Endometrial microvascular endothelial cells (primary cell): Measurements from ENCODE around the gene CPXM2. TPM values are rescaled to one million over a fixed set of nuclear protein-coding genes. Genes with fewer than 3 reads are reported as not detected.

ENCODE experiments used
- in situ Hi-C: cut with HindIII; loops from 2 replicates; pipeline ENCODE4 v1.10.0; 2017; ENCODE audit warnings: low sequenced_read_pairs, low pct_unique_long_range_greater_than_20kb; ENCODE audit errors: inconsistent ontology term
- total RNA-seq: library from RNA; depleted of rRNA; stranded (reverse); fragments of >200 nt; gene quantifications from one replicate; pipeline ENCODE4 v1.2.3, GENCODE V29; 2015; ENCODE audit errors: inconsistent ontology term

Gene CPXM2
- total RNA-seq, 1 donor from 2014 or later = not detected

DNA sequence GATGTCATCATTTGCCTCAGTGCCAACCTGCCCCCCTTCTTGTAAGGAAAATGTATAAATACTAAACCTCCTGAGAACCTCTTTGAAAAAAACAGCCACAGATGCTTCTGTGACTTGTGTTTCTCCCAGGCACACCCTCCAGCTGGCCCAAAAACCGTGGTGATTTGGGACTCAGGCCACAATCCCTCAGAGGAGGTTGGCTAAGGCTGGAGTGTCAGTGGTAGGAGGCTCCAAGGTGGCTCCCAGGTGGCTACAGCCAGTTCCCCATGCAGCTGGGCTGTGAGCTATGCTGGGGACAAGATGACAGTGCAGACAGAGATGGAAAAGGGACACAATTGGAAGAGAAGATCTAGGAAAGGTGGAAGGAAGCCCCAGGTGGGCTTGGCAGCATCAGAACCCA lies 104.7 kb downstream of the CPXM2 start:
- in situ Hi-C loops = no loop called here

DNA sequence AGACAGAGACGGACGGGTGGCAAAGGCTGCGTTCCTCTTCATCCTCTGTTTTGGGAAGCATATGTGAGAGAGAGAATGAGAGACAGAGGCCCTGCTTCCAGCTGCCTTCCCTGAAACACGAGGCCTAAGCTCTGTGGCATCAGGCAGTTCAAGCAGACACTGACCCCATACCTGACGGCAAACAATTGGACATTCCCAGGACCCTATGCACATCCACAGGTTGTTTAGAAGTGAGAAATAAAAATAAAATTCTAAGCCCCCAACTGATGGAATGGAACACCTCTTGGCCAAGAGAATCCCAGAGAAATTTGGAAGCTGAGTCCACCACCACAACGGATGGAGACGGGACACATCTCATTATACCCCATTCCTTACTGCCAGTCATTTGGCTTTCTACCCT lies 105.3 kb downstream of the CPXM2 start:
- in situ Hi-C loops = no loop called here

DNA sequence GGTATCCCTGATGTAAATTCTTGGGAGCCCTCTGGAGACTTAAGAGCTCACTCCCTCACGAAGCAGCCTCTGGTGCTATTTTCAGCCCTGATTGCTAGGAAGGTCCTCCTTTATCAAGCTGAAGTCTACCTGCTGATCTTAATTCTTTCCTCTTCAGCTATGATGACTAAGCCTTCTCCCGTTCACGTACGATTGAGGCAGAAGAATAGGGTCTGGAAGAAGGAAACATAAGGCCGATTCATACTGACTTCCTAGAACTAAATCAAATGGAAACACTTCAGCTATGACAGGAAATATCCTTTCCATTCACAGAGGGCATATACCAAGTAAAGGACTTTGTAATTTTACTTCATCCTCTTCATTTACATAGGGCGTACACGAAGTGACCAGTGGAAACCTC lies 107.0 kb downstream of the CPXM2 start:
- in situ Hi-C loops = no loop called here

DNA sequence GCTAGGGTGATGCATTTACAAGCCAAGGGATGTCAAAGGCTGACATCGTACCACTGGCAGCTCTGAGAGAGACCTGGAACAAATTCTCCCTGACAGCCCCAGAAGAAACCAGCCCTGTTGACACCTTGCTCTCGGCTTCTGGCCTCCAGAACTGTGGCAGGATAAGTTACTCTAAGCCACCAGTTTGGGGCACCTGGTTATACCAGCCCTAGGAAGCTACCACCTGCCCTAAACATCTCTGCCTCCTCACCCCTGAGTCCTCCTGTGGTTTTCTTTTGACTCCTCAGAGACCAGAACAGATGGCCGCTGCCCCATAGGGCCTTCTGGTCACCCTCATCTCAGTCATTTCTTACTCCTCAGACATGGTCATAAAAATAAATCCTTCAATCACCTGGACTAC lies 107.4 kb downstream of the CPXM2 start:
- in situ Hi-C loops = no loop called here

DNA sequence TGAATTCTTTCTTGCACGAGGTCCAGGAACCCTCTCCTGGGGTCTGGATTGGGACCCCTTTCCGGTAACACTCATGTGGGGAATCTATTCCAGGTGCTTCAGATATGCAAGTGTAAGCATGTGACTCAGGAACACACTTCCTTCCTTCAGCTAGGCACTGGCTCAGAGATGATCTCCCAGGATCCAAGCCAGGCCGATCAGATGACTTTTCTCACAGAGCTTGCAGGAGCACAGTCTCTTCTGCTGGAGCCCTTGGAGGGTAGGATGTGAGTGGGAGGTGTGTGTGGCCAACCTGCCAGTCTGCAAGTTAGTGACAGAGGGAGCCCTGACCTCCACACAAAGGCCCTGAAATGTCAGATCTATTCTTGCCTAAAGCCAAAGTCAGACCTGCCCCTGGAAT lies 108.3 kb downstream of the CPXM2 start:
- in situ Hi-C loops = no loop called here

DNA sequence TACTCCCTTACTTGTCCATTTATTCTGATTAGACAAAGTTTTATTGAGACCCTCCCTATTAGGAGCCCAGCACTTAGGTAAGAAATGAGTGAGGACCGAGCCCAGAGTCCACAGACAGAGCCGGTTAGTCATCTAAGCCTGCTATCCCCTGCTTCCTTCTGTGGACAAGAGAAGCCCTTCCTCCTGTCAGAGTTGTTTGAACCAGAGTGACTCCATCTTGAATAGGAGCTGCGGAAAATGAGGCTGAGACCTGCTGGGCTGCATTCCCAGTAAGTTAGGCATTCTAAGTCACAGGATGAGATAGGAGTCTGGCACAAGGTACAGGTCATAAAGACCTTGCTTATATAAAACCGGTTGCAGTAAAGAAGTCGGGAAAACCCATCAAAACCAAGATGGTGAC lies 109.1 kb downstream of the CPXM2 start:
- in situ Hi-C loops = no loop called here

DNA sequence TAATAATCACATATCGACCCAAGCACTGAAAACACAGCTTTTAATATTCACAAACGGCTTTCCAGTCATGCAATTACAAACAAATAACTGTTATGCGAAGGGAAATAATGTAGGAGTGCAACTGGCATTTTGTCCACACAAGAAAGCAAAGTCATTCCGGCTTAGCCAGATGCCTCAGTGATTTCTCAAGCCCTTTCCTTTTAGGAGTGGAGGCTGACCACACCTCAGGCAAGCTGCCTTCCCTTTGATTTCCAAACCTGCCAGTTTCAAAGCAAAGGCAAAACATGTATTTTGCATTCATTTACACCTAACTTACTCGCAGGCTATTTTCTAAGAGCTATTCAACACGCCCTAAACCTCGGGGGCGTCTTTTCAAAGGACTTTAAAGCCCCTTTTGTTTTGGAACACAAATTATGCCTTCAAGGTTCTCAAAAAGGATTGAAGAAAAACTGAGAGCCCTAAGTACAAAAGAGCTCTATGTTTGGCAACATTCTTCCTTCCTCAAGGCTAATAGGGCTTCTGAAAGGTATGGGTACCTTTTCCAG lies 109.6 kb downstream of the CPXM2 start:
- in situ Hi-C loops = no loop called here

DNA sequence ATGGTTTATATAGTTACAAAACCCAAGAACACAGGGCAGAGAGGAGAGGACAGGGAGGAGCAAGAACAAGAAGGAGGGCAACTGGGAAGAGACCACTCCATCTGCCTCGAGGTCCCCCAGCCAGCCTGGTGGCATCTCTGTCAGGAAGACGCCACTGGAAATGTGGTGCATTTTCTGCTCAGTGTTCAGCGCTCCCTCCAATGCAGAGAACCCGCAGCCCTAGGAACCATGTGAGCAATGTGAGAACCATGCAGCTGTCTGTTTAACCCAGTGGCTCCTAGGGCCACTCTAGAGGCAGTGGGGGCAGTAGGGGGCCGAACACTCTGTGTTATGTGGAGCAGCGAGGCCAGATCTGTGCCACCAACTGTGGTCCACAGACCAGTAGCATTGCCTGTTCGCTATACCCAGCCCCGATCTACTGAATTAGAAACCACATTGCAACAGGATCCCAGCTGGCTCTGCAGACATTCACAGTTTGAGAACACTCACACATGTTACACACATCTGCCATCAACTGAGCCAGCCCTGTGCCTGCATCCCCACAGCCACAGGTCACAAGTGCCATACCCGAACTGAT lies 110.2 kb downstream of the CPXM2 start:
- in situ Hi-C loops = no loop called here

DNA sequence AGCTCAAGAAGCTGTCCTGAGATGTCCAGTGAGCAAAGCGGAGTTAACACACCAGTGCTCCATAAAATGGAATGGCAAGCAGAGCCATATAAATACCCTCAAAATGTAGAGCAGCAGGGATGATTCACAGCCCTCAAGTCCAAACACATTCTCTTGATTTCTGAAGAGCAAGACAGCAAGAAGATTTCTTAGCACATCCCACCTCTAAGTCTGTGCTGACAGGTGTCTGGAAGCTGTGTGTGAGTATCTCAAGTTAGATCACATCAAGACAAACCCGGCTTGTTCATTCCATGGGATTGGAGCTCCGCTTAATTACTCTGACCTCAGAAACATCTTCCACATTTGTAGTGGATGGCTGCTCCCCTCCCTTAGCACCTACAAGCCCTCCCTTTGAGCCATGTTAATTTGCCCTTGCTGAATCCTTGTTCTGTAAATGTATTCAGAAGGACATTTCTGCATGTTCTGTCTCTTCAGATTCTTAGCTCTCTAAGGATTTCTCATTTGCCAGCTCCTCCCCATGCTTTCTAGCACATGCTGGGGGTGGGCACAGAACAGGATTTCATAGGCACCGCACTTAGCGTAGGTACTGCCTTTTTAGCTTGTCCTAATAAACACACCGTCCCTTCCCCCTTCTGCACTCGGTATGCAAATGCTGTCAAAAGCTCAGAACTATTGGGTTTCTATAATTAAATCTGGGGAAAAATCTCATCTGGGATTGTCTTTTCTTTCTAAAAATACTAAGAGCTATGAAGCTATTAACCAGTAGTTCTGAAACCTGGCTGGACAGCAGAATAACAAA lies 112.7 kb downstream of the CPXM2 start:
- in situ Hi-C loops = no loop called here

DNA sequence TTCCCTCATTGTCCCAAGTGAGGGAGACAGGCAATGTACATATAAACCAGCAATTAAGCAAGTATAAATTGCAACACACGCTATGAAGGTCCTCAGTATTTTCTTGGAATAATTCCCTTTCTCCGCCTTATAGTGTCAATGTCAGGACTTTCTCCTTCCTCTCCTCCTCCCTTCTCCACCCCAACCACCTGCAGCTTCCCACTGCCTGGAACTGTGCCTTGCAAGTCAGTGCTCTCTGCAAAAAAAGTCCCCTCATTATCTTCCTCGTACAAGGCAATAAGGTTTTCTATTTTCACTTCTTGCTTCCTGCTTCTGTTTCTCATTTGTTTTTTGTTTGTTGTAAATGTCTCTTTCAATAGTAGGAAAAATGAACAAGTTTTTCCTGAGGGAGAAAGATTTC lies 113.7 kb downstream of the CPXM2 start:
- in situ Hi-C loops = no loop called here

DNA sequence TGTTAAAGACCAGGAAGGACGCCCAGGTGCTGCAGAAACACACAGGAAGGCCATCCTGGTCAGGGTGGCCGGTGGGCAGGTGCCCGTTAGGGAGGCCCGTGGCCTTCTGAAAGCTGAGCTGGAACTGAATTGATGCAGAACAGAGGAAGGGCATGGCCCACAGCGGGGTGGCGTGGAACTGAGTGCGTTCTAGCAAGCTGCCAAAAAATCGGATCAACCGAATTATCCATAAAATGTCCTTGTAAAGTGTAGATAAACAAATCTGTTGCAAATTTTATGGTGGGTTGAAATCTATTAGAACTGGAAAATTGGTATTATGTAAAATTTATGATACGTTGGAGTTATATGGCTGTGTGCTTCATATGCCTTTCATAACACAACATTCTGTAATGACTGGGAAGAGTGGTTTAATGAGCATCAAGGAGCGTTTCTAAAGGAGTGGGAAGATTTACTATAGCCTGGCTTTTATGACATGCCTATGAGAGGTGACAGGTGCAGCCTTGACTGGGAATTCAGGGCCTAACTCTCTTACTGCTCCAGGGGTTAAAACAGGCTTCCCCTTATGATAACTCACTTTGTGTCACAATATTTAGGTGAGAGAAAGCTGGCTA lies 117.4 kb downstream of the CPXM2 start:
- in situ Hi-C loops = no loop called here

DNA sequence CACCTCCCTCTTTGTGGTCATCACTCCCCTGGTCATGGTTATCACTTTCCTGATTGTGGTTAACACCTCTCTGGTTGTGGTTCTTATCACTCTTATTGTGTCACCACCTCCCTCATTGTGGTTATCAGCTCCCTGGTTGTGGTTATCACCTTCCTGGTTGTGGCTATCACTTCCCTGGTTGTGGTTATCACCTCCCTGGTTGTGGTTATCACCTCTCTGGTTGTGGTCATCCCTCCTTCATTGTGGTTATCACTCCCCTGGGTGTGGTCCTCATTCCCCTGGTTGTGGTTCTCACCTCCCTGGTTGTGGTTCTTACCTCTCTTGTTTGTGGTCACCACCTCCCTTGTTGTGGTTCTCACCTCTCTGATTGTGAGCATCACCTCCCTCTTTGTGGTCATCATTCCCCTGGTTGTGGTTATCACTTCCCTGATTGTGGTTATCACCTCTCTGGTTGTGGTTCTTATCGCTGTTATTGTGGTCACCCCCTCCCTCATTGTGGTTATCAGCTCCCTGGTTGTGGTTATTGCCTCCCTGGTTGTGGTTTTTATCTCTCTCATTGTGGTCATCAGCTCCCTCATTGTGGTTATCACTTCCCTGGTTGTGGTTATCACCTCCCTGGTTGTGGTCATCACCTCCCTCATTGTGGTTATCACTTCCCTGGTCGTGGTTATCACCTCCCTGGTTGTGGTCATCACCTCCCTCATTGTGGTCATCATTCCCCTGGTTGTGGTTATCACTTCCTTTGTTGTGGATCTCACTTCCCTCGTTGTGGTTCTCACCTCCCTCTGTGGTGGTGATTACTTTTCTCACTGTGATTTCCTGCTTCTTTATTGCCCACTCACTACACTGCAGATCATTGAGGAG lies 118.7 kb downstream of the CPXM2 start:
- in situ Hi-C loops = no loop called here

DNA sequence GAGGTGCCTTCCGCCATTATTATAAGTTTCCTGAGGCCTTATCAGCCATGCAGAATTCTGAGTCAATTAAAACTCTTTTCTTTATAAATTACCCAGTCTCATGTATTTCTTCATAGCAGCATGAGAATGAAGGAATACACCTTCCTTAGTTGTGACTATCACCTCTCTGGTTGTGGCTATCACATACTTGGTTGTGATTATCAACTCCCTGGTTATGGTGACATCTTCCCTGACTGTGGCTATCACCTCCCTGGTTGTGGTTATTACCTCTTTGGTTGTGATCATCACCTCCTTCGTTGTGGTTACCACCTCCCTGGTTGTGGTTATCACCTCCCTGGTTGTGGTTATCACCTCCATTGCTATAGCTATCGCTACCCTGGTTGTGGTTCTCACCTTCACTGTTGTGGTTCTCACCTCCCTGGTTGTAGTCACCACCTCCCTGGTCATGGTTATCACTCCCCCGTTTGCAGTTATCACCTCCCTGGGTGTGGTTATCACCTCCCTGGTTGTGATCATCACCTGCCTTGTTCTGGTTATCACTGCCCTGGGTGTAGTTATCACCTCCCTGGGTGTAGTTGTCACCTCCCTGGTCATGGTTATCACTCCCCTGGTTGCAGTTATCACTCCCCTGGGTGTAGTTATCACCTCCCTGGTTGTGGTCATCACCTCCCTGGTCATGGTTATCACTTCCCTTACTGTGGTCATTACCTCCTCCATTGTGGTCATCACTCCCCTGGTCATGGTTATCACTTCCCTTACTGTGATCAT lies 119.5 kb downstream of the CPXM2 start:
- in situ Hi-C loops = no loop called here

DNA sequence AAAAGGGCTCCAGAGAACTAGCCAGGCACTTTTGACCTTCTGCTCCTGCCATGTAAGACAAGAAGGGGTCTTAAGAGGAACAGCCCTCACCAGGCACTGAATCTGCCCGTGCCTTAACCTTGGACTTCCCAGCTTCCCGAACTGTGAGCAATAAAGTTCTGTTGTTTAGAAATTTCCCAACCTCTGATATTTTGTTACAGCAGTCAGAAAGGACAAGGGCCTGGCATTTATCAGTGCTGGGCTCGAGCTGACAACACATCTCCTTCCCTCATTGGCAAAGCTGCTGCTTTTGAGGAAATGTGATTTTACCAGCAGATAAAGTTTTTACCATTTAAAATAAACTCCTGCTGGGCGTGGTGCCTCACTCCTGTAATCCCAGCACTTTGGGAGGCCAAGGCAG lies 122.0 kb downstream of the CPXM2 start:
- in situ Hi-C loops = no loop called here

DNA sequence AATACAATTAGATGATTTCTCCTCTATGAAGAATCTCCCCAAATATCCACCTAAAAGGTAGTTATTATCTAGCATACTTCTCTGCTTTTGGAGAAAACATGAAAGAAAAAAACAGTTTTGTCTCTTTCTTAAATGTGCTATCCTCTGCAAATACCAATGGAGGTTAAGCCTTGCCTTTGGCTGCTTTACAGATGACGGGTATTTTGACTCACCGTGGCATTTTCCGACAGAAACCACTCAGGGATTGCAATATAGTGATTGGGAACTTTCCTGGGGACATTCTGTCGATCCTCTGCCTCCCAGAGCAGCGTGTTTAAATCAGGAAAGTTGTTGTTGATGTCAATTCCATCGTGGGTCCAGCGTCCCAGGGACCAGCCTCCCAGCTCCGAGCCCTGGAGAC lies 124.8 kb downstream of the CPXM2 start:
- in situ Hi-C loops = no loop called here

DNA sequence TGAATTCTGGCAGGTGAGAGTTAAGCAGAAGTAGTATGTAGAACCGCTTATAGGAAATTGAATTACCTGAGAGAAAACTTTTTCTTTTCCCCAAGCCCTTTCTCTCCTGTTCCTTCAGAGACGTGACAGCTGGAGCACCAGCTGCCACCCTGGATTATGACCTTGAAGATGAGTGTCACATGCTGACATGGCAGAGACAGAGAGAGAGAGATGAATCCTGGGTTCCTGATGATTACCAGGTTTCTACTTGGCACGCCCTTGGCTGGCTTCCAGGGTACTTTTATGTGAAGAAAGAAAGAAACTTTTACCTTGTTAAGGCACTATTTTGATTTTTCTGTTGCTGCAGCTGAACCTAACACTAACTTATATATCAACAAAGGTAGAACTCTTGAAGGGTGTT lies 125.6 kb downstream of the CPXM2 start:
- in situ Hi-C loops = no loop called here

DNA sequence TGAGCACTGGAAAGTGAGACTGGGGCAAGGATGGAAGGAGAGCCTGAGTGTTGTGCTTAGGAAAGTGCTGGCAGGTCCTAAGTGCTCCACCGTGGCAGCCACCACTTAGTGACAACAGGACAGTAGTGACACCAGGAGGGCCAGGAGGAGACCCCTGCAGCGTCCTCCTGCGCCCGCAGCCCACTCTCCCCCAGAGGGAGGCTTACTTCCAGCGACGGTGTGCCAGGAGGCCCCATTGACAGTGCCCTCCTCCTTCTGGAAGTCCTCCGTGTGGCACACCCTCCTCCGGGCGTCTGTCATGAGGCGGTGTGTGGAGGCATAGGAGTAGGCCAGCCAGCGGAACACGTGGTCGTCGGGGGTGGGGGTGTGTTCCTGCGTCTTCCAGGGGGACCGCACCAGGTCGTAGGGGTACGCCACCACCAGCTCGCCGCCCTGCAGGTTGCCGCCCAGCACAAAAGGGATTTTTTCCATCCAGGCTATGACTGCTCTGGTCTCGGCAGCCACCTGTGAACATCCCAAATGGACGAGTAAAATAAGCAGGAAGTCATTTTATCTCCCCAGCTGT lies 129.9 kb downstream of the CPXM2 start:
- in situ Hi-C loops = no loop called here

DNA sequence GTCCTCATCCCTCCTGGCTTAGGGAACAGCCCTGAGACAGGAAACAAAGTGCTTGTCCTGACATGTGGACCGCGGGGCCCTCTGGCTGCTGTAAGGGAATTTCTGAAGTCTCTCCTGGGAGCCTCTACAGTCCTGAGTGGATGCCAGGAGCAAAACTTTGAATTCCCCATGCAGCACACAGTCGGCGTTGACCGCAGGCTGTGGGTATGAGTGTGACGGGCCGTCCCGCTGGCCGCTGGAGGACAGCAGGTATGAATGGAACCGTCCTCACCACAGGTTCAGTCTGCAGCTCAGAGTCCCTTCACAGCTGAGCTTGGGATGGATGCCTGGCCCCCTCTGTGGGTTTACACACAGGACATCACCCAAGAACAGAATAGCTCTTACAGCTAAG lies 130.6 kb downstream of the CPXM2 start:
- in situ Hi-C loops = no loop called here
